HG02759 (cell line): Measurements from ENCODE around the gene TENT4B.
A peak's percentile ranks its signal among the peaks of the same experiment; 100 is the strongest.
"Not testable (repeated sequence)": the region's sequence is repeated elsewhere in the genome, so short reads cannot be mapped to it uniquely, and the experiment has no call there.

Experiments
- ATAC-seq: cut with Tn5 transposase; IDR thresholded peaks from one replicate; pipeline ENCODE4 v1.9.1; 2021; ENCODE audit warnings: mild to moderate bottlenecking, moderate library complexity; ENCODE audit not compliant: unreplicated experiment

The TENT4B gene

DNA sequence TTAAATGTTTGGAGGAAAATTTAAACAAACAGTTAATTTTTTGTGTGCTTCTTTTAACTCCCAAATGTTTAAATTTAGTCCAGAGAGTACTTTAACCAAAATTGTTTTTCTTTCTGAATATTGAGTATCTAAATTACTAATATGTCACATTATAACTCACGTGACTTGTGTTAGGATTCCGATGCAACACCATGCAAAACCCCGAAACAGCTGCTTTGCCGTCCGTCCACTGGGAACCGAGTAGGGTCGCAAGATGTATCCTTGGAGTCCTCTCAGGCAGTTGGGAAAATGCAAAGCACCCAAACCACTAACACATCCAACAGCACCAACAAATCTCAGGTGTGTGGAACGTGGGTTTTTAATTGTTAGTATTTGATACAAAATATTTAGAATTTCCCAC is 74.6 kb downstream of the TENT4B start:
- ATAC-seq: no peak

DNA sequence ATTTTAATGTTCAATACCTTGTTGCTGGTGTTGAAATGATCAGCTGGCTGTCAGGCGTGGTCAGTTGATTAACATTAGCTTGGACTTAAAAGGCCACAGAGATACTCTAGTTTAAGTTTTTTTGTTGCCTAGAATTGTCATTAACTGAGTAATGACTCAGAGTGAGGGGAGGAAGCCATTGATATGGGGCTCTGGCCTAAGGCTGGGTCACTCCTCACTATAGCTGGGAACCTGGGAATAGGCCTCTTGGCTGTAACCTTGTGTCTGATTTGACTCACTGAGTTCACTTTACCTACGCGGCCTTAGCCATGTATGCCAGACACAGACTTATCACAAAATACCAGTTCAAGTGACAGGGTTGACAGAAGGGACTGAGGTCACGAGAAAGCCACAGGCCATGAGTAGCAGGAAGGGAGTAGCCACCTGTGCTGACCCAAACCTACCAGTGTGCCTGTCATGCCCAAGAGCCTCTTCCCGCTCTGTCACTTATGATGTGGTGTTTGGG is 75.3 kb downstream of the TENT4B start:
- ATAC-seq: no peak

DNA sequence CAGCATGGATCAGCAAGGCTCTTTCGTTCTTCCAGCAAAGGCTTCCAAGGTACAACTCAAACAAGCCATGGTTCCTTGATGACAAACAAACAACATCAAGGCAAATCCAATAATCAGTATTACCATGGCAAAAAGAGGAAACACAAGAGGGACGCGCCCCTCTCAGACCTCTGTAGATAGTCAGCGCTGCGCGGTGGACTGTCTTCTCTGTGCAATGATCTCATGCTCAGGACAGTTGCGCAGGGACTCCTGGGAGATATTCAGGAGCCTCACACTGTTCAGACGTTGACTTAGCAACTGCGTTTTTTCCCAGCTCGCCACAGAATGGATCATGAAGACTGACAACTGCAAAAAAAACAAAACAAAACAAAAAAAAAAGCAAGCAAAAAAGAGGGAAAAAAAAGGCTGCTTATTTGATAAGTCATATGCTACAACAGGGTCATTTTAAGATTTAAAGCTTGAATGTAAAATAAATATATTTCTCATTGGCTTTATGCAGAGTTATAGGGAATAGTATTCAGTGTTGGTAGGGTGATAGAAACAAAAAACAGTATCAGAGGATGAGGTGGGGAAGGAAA is 76.1 kb downstream of the TENT4B start:
- no peak for ATAC-seq

DNA sequence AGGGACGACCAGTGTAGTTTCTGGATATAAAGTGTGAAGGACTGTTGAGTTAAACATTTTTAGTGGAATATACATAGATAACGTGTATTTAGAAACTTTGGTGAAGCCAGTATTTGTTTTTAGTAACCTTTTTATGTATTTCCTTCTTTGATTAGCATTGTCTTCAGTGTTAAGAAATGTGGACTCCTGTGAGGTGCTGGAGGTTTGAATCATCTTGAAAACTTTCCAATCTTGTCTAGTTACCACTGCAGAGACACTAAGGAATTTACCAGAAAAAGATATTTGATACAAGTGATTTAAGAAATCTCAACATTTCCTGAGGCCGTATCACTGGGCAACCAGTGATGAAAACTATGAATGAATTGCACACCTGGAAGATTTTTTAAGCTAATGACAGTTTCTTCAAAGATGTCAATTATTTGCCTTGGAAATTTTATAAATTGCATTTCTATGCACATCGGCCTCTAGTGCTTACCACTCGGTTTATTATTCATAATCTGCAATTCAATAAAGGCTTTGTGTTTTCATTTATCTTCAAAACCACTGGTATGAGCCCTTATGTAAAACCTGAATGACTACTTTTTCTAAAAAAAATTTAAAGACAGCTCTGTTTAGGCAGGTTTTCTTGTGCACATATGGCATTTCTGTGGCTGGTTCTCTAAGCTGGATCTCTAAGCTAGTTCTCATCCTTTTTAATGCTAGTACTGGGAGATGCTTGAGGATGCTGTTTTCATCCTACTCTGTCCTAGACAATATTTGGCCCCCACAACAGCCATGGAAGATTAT is 81.9 kb downstream of the TENT4B start:
- no peak for ATAC-seq

DNA sequence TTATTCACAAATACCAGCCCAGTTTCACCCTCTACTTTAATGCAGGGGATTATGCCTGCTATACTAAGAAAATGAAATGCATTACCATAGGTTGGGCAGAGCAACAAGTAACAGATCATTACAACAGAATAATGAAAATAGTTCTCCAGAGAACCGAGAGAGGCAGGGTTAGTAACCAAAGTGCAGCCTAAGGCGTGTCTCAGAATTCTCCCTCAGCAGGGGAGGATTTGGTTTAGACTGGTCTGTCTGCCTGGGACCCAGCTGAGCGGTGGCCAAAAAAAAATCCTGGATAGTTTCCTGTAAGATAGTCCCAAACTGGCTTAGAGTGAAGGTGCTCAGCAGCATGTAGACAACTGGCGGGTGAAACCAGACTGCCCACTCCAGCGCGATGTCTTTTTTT is 82.5 kb downstream of the TENT4B start:
- ATAC-seq: no peak

DNA sequence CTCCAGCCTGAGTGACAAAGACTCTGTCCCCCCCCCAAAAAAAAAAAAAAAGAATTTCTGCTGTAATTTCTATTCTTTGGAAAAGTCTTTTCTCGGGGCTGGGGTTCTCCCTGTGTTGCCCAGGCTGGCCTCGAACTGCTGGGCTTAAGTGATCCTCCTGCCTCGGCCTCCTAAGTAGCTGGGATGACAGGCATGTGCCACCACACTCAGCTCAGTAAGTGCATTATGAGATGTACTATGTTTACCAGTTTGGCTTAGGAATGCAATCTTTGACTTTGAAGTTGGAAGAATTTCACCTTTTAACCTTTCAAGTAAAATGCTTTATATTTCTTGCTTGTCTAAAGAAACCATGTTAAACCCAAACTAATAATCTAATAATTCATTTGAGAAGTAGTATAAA is 85.2 kb downstream of the TENT4B start:
- no peak for ATAC-seq

DNA sequence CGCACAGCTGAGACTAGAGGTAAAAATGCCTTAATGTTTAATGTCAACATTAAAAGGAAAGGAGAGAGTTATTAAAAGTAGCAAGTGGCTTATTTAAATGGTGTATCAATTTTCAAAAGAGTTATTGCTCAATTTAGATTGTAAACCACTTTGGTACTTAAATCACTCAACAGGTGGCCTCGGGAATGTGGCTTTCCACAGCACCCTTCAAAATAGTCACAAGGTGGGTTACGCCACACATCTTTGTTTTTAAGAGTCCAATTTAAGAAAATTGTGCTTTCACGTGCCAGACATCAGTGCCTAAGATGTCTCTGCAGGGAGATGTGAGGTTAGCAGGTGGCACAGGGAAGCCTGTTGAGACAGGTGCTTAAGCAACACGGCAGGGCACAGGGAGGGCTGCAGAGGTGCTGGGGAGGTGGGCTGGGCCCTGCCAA is 85.8 kb downstream of the TENT4B start:
- ATAC-seq: no peak

DNA sequence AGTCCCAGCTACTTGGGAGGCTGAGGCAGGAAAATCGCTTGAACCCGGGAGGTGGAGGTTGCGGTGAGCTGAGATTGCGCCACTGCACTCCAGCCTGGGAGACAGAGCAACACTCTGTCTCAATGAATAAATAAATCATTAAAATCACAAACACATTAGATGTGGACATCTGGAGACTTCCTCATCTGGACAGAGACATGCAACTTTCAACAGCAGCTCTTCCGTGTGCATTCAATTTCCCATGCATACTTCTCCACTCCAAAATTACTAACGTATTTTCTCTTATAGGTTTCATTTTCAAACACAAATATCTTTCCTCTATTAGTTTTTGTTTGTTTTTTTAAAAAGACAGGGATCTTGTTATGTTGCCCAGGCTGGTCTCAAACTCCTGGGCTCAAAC is 89.9 kb downstream of the TENT4B start:
- ATAC-seq: not testable (repeated sequence)

DNA sequence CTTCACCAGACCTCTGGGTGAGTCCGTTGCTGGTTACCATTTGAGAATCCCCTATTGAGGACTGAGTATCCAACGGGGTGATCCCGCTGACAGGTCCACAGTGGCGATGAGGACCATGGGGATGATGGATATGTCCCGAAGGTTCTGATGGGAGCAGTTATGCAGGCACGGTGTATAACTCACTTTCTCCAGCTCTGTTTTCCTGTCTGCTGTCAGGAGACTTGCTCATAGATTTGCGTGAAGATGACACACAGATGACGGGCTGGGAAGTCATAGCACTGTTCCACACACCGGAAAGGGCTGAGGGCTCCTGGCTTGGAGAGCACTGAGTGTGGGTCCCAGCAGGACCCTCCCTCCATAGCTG is 91.0 kb downstream of the TENT4B start:
- ATAC-seq: no peak

DNA sequence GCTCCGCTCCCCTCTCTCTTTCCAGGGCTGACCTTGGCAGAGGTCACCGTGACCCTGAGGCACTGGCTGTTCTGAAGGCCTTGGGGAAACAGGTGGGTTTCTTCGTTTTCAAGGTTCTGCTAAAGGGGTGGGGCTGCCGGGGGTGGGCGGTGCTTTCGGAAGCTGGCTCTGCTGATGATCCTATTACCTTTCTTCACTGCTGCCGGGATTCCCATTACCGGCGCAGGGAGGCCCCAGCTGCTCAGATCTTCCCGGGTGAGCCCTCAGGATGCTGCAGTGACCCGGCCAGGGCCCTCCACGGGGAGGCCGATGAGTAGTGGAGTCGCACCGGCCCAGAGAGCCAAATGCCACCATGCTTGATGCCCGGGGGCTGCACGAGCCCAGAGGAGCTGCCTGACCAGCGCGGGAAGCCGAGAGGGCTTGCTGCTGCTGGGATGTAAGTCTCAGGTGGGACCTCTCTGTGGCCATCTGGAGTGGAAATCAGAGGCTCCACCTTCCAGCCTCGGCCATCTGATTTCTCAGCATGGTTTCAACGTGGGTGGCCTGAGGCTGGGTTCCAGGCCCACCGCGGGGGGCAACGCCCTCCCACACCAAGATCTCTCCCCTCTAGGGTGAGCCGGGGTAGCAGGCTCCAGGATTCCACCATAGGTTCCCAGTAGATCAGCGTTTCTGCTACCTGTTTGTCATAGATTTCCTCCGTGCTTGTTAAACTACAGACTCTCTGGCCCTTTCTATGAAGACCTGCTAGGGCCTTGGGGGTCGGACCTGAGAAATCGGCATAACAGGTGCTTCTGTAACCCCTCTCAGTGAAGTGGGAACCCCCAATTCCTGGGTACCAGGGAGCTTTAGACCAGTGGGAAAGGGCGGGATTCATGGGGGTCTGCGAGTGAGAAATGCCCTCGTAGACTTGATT is 91.7 kb downstream of the TENT4B start:
- no peak for ATAC-seq

DNA sequence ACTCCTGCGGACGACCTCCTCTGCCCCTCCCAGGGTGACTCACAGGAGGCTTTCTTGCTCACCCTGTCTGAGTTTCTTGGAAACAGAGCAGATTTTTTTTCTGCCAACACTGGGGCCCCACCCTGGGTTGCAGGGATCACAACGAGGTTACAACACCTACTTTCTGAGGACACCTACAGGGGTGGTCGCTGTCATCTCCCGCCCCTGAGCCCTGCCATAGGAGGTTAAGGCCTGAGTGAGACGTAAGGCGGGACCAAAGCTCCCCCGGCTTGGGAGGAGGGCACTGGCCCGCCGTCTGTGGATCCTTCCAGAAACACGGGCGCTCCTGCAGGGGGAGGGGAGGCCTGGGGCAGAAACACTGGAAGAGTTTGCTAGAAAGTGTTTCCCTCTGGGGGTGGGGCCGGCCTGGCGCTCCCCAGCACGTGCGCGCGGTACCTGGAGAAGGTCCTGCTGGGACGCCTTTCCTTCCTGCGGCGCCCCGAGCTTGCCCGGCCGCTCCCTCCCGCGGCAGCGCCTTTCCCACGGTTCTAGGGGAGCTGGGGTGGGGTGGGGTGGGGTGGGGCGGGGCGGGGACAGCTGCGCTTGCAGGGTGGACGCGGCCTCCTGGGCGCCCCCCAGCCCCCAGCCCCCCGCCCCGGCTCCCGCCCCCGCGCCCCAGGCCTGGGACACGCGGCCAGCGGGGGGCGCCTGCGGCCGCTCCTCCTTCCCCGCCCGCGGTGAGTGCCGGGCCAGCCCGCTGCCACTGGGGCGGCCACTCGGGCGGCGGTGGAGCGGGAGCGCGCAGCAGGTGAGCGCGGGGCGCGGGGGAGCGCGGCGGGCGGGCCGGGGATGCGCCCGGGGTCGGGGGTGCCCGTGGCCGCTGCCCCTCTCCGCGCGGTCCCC is 92.6 kb downstream of the TENT4B start:
- ATAC-seq: peak; percentile 88

DNA sequence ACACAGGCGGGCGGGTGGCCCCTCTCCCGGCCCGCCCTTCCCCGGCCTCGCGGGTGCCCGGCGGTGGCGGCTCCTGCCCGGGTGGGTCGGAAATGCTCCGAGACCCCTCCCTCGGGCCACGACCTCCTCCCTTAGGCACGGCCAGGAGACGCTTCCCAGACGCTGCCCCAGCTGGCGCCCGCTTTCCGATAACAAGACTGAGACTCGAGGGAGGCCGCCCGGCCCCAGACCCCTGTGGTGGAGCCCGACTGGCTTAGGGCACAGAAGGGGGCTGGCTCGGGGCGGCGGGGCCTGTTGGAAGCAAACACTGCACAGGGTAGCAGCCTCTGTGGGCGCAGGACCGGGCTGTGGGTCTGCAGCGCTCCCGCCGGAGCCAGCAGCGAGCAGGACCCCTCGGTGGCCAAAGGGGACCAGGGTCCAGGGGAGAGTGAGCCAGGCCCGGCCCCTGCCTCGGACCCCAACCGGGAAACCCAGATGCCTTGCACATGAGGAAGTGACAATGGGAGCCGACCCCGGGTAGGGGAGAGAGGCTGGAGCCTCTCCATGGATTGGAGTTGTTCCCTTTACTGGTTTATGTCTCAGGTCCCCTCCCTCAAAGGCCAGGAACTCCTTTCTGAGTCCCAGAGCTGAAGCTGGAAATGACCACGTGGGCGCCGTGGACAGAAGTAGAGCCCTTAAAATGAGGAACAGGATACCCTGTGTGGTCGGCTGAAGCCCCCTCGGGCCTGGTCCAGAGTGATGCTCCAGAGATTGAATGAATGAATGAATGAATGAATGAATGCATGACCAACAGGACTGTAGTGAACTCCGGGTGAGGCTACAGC is 93.4 kb downstream of the TENT4B start:
- ATAC-seq: peak; percentile 42

DNA sequence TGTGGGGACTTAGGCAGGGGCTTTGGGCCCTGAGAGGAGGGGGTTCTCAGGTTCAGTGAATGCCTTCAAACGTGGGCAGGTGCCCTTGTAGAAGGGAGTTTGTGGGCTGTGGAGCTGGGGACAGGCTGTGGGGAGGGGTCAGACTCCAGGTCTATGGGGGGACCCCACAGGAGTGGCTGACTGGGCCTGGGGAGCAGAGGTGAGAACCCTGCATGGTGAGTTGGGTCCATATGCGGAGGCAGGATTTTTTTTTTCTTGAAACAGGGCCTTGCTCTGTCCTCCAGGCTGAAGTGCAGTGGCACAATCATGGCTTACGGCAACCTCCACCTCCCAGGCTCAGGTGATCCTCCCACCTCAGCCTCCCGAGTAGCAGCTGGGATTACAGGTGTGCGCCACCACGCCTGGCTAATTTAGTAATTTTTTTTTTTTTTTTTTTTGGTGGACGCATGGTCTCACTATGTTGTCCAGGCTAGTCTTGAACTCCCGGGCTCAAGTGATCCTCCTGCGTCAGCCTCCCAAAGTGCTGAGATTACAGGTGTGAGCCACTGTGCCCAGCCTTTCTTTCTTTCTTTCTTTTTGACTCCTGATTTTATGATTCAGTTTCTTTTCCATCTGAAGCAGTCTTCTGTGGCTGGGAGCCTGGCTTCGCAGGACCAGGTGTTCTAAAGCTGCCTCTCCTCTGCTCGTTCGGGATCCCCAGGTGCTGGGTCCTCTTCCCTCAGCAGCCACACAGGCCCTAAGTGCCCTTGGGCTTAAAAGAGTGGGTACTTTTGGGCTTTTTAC is 94.2 kb downstream of the TENT4B start:
- ATAC-seq: no peak

DNA sequence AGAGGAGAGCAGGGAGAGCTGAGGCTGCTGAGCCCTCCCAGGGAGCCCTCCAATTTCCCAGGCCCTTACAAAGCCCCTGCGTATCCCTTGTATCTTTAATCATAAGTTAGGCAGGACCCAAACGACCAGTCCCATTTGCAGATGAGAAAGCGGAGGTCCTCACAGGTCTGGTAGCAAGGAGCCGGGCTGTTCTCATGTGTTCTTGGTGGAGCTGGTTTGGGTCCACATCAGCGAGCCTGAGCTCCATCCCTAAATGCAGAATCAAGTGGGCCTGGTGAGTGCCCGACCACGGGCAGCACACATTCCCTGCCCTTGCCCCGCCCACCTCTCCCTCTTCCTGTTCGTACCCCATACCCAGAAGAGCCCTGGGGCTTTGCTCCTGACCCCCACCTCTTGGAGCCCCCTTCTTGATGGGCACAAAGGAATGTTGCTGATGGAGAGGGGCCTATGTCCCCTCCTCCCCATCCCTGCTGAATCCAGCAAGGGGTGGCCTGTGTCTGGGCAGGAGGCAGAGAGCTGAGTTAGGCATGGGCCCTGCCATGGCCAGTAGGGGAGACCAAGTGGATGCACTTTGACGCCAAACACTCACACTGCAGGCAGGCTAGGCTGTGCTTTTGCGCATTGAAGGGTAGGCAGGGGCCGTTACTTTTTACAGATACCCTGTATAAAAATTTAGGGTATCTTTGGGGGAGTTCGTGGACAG is 95.0 kb downstream of the TENT4B start:
- ATAC-seq: no peak

DNA sequence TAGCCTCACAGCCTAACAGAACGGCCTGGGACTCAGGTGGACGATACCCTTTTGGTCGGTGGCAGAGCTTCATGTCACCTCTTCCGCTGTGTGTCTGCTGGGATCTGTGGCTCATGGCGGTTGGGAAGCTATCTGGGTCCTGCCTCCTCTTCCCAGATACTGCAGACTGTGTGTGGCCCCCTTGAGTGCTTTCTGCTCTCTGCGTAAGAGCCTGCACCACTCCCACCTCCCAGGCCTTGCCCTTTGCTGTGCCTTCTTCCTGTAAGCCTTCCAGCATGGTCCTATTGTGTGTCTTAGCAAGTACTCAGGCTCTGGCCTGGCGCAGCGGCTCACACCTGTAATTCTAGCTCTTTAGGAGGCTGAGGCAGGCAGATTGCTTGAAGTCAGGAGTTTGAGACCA is 95.7 kb downstream of the TENT4B start:
- no peak for ATAC-seq

DNA sequence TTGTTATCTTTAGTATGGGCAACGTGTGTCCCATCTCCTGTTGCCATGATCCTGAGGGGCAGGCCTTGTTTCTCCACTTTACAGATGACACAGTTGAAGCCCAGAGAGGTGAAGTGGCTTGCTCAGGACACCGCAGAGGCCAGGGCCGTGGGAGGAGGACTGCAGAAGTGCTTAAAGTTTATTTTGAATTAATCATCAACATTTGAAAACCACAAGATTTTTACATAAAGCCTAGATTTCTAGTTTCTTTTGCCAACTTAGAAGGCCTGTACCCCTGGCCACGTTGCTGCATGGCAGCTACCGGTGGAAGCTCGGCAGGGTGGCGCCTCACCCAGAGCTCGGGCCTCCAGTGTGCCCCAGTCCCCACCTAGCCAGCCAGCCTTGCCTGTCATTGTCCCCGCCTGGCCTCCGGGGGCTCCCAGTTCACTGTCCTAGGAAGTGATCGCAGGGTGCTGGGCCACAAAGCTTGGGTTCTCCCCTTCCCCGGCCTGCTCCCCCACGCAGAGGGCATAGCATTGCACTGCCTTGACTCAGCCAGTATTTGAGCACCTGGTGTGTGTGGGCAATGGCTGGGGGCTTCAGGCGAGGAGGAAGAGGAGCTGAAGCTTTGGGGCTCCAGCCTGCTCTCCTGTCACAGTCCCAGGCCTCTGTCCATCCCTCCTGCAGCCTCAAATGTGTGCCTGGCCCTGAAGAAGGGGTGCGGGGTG is 98.4 kb downstream of the TENT4B start:
- ATAC-seq: no peak

DNA sequence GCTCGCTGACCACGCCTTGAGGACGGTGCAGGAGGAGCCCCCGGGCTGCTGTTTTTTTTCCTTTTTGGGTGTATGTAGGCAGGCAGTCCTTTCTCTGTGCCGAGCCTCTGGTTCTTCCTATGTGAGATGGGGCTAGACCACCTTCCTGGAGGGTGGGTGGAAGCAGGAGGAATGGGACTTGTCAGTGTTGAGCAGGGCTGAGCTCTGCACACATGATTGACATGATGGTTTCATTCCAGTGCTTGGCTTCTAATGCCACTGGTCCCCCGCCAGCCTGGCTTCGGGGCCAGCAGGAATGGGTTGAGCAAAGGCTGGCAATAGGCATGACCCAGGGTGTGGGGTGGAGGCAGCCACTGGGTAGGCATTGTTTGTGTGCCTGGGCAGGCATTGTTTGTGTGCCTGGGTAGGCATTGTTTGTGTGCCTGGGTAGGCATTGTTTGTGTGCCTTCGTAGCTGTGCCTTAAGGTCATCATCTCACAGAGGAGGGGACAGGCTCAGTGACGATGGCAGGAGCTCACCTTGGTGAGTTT is 99.0 kb downstream of the TENT4B start:
- ATAC-seq: no peak
